H9 (cell line): Measurements from ENCODE around the gene C2orf68. TPM values are rescaled to one million over a fixed set of nuclear protein-coding genes. Genes with fewer than 3 reads are reported as not detected.

Experiments used
- DNase-seq: peaks from one replicate; pipeline ENCODE4 v3.0.0-alpha.2; 2017
- H2AFZ ChIP-seq: one replicate; pipeline ENCODE4 v1.6.1; 2013; ENCODE audit warnings: mild to moderate bottlenecking, low read length, control low read depth, moderate library complexity
- H2AK5ac ChIP-seq: 2 replicates; pipeline ENCODE4 v1.6.1; 2013; ENCODE audit warnings: low read length, control low read depth, mixed read lengths; ENCODE audit not compliant: insufficient read length
- H2BK120ac ChIP-seq: one replicate; pipeline ENCODE4 v1.6.1; 2013; ENCODE audit warnings: low read depth, mild to moderate bottlenecking, low read length, control low read depth, inconsistent platforms; ENCODE audit not compliant: poor library complexity, severe bottlenecking
- H2BK12ac ChIP-seq: 2 replicates; pipeline ENCODE4 v1.6.1; 2013; ENCODE audit warnings: low read length, control low read depth, mixed read lengths, low read depth; ENCODE audit not compliant: insufficient read length
- H2BK15ac ChIP-seq: 2 replicates; pipeline ENCODE4 v1.6.1; 2013; ENCODE audit warnings: low read depth, low read length, control low read depth
- H2BK20ac ChIP-seq: one replicate; pipeline ENCODE4 v1.6.1; 2013; ENCODE audit warnings: low read depth, mild to moderate bottlenecking, low read length, control low read depth, inconsistent platforms; ENCODE audit not compliant: poor library complexity, severe bottlenecking
- H2BK5ac ChIP-seq: 2 replicates; pipeline ENCODE4 v1.6.1; 2013; ENCODE audit warnings: low read length, control low read depth, mixed read lengths; ENCODE audit not compliant: insufficient read length
- H3K14ac ChIP-seq: 2 replicates; pipeline ENCODE4 v1.6.1; 2013; ENCODE audit warnings: low read length, control low read depth; ENCODE audit not compliant: insufficient read depth
- H3K18ac ChIP-seq: 2 replicates; pipeline ENCODE4 v1.6.1; 2013; ENCODE audit warnings: low read depth, mild to moderate bottlenecking, mixed read lengths, low read length, control low read depth; ENCODE audit not compliant: insufficient read length
- H3K23ac ChIP-seq: 2 replicates; pipeline ENCODE4 v1.6.1; 2013; ENCODE audit warnings: low read length, control low read depth, mixed read lengths, low read depth; ENCODE audit not compliant: insufficient read length
- H3K23me2 ChIP-seq: 2 replicates; pipeline ENCODE4 v1.6.1; 2013; ENCODE audit warnings: low read depth, mild to moderate bottlenecking, mixed read lengths, low read length, control low read depth; ENCODE audit not compliant: insufficient read length, poor library complexity, severe bottlenecking
- H3K27ac ChIP-seq: 2 replicates; pipeline ENCODE4 v1.5.1; 2013; ENCODE audit warnings: low read length, control low read depth, mixed read lengths, low read depth; ENCODE audit not compliant: insufficient read length
- H3K27me3 ChIP-seq: 2 replicates; pipeline ENCODE4 v1.6.1; 2013; ENCODE audit warnings: low read length, control low read depth, inconsistent platforms; ENCODE audit not compliant: insufficient read depth
- H3K4ac ChIP-seq: 2 replicates; pipeline ENCODE4 v1.6.1; 2013; ENCODE audit warnings: low read depth, mild to moderate bottlenecking, control low read depth, inconsistent platforms, low read length, moderate library complexity
- H3K4me1 ChIP-seq: 2 replicates; pipeline ENCODE4 v1.6.1; 2013; ENCODE audit warnings: low read length, control low read depth, inconsistent platforms; ENCODE audit not compliant: insufficient read depth
- H3K4me2 ChIP-seq: 2 replicates; pipeline ENCODE4 v1.6.1; 2013; ENCODE audit warnings: low read length, control low read depth, mixed read lengths; ENCODE audit not compliant: insufficient read length, insufficient read depth
- H3K56ac ChIP-seq: 2 replicates; pipeline ENCODE4 v1.6.1; 2013; ENCODE audit warnings: low read depth, mild to moderate bottlenecking, mixed read lengths, low read length, control low read depth; ENCODE audit not compliant: insufficient read length
- H3K79me1 ChIP-seq: 2 replicates; pipeline ENCODE4 v1.6.1; 2013; ENCODE audit warnings: low read depth, mild to moderate bottlenecking, moderate library complexity, low read length, control low read depth, inconsistent platforms; ENCODE audit not compliant: insufficient read depth, poor library complexity, severe bottlenecking
- H3K79me2 ChIP-seq: 2 replicates; pipeline ENCODE4 v1.6.1; 2013; ENCODE audit warnings: low read length, control low read depth, inconsistent platforms; ENCODE audit not compliant: insufficient read depth
- H3K9ac ChIP-seq: 2 replicates; pipeline ENCODE4 v1.6.1; 2013; ENCODE audit warnings: low read length, control low read depth, mixed read lengths; ENCODE audit not compliant: insufficient read length; ENCODE audit errors: extremely low read depth
- H3K9me3 ChIP-seq: one replicate; pipeline ENCODE4 v1.6.1; 2013; ENCODE audit warnings: low read depth, low read length, inconsistent platforms; ENCODE audit not compliant: control insufficient read depth
- H3T11ph ChIP-seq: one replicate; pipeline ENCODE4 v1.6.1; 2013; ENCODE audit warnings: mild to moderate bottlenecking, low read length, control low read depth, inconsistent platforms
- H4K20me1 ChIP-seq: one replicate; pipeline ENCODE4 v1.6.1; 2013; ENCODE audit not compliant: control insufficient read depth, insufficient read length, insufficient read depth
- H4K5ac ChIP-seq: 2 replicates; pipeline ENCODE4 v1.6.1; 2013; ENCODE audit warnings: low read depth, mild to moderate bottlenecking, mixed read lengths, low read length, control low read depth; ENCODE audit not compliant: insufficient read length
- H4K8ac ChIP-seq: replicated peaks from 2 replicates; pipeline ENCODE4 v1.6.1; 2013; ENCODE audit warnings: low read length, control low read depth, mixed read lengths, low read depth; ENCODE audit not compliant: insufficient read length
- H4K91ac ChIP-seq: 2 replicates; pipeline ENCODE4 v1.6.1; 2013; ENCODE audit warnings: low read depth, mild to moderate bottlenecking, moderate library complexity, mixed read lengths, low read length, control low read depth; ENCODE audit not compliant: insufficient read length
- H3K27ac Mint-ChIP-seq, 3 experiments: 2 replicates in 2 of 3; 3 replicates in 1 of 3; pipeline ENCODE4 v1.8.0; 2020 to 2021; ENCODE audit warnings: mixed read lengths in 3 of 3, mild to moderate bottlenecking in 1 of 3, moderate library complexity in 1 of 3
- H3K27me3 Mint-ChIP-seq: 2 replicates; pipeline ENCODE4 v1.8.0; 2021; ENCODE audit warnings: low read depth, mild to moderate bottlenecking, moderate library complexity, mixed read lengths
- H3K36me3 Mint-ChIP-seq, 3 experiments: 2 replicates in 2 of 3; 3 replicates in 1 of 3; pipeline ENCODE4 v1.8.0; 2020 to 2021; ENCODE audit warnings: low read depth in 3 of 3, mixed read lengths in 3 of 3; ENCODE audit not compliant: insufficient read depth in 1 of 3
- H3K4me1 Mint-ChIP-seq, 2 experiments: 2 replicates each; pipeline ENCODE4 v1.8.0; 2020; ENCODE audit warnings: mixed read lengths in 2 of 2
- H3K4me3 Mint-ChIP-seq, 2 experiments: 2 replicates in 1 of 2; 3 replicates in 1 of 2; pipeline ENCODE4 v1.8.0; 2020 to 2021; ENCODE audit warnings: mild to moderate bottlenecking in 2 of 2, mixed read lengths in 2 of 2, moderate library complexity in 1 of 2
- H3K9me3 Mint-ChIP-seq, 2 experiments: 2 replicates in 1 of 2; 3 replicates in 1 of 2; pipeline ENCODE4 v1.8.0; 2020; ENCODE audit warnings: mild to moderate bottlenecking in 2 of 2, mixed read lengths in 2 of 2, moderate library complexity in 1 of 2
- CTCF ChIP-seq: fragments of 200-600 bp; sonication (generic); conservative IDR thresholded peaks from 3 replicates; pipeline ENCODE4 v1.8.0; 2021; ENCODE audit warnings: antibody characterized with exemption, mild to moderate bottlenecking
- WGBS: extraction: QIAGEN DNeasy Blood & Tissue Kit; methylation state at CpG from one replicate; pipeline ENCODE4 v1.1.7; 2013; ENCODE audit warnings: missing lambda C conversion rate, low lambda C conversion rate, mixed read lengths; ENCODE audit not compliant: insufficient read length; ENCODE audit errors: extremely low coverage; 5-methylcytosine and 5-hydroxymethylcytosine counted together
- total RNA-seq: library from RNA; stranded (reverse); gene quantifications from 2 replicates; pipeline ENCODE4 v1.2.1, GENCODE V29; 2021

C2orf68 gene
- total RNA-seq, 1 experiment from 2014 or later: 39.6 TPM

- no peak overlapping the region for H3K14ac ChIP-seq
- H3K79me1 ChIP-seq: no peaks in the 10 kb centered on the region
- H3K4ac ChIP-seq: no peak overlapping the region
- DNase-seq: no peak
- no peak overlapping the region for H2AK5ac ChIP-seq
- no peak overlapping the region for H3K18ac ChIP-seq
- peaks cover 5% of the 10 kb centered on the region for H3K23me2 ChIP-seq
- peaks cover 3% of the 10 kb centered on the region; the same call in 1 of the 2 replicates for H3K4me1 ChIP-seq
- no peaks in the 10 kb centered on the region for H4K20me1 ChIP-seq
- no peak overlapping the region for H2BK20ac ChIP-seq
- H2BK5ac ChIP-seq: no peak overlapping the region
- H3K23ac ChIP-seq: no peak overlapping the region
- H3K27ac Mint-ChIP-seq: peak overlapping the region in 1 of 3 experiments; percentile 71; a peak in 1 of 7 replicates
- H3K4me3 Mint-ChIP-seq: no peak overlapping the region
- H4K5ac ChIP-seq: no peak overlapping the region
- H3K9me3 Mint-ChIP-seq: no peaks in the 10 kb centered on the region
- H3T11ph ChIP-seq: no peak overlapping the region
- no peak overlapping the region for H3K4me2 ChIP-seq
- H3K27me3 ChIP-seq: no peaks in the 10 kb centered on the region
- WGBS: no CpG with 5 or more reads among the region's 7 CpGs
- H4K91ac ChIP-seq: no peak overlapping the region
- H3K79me2 ChIP-seq: peaks cover 3% of the 10 kb centered on the region; the same call in 1 of the 2 replicates
- no peak for TF ChIP-seq CTCF
- no peak overlapping the region for H3K9ac ChIP-seq
- H3K27me3 Mint-ChIP-seq: no peaks in the 10 kb centered on the region
- H3K36me3 Mint-ChIP-seq: peaks cover 15 to 41% (median 26%) of the 10 kb centered on the region in 3 experiments; a peak in 6 of 7 replicates
- no peak overlapping the region for H3K56ac ChIP-seq
- no peak overlapping the region for H2BK120ac ChIP-seq
- H3K9me3 ChIP-seq: no peaks in the 10 kb centered on the region
- no peak overlapping the region for H3K27ac ChIP-seq
- H2AFZ ChIP-seq: no peak overlapping the region
- no peak overlapping the region for H4K8ac ChIP-seq
- H2BK12ac ChIP-seq: no peak overlapping the region
- H3K4me1 Mint-ChIP-seq: peaks cover 20 to 25% of the 10 kb centered on the region in 2 experiments
- no peak overlapping the region for H2BK15ac ChIP-seq
Measured at GRCh38 chr2:85606116-85606455, 5.8 kb downstream of the C2orf68 start.
